CD4-positive, alpha-beta T cell treated with Interferon alpha-2 for 1 hour (primary cell): Measurements from ENCODE around the gene RNU1-2.
"Not testable (repeated sequence)": the region's sequence is repeated elsewhere in the genome, so short reads cannot be mapped to it uniquely, and the experiment has no call there.

Source experiments
- DNase-seq, 2 donors: peaks; one replicate each; pipeline ENCODE4 v3.0.0-alpha.2; 2020 to 2022

Gene RNU1-2

GRCh38 chr1:16888860-16889816, 6.6 kb upstream of the RNU1-2 start:
- peak; percentile 64 to 73 for DNase-seq

GRCh38 chr1:16890539-16891021, 5.2 kb upstream of the RNU1-2 start:
- DNase-seq: not testable (repeated sequence)

GRCh38 chr1:16891057-16891456, 4.7 kb upstream of the RNU1-2 start:
- DNase-seq: not testable (repeated sequence)

GRCh38 chr1:16892978-16893525, 2.7 kb upstream of the RNU1-2 start:
- DNase-seq: not testable (repeated sequence)

- not testable (repeated sequence) for DNase-seq
These were observed 2.0 kb upstream of the RNU1-2 start for GRCh38 chr1:16893796-16894195.

- not testable (repeated sequence) for DNase-seq
These were observed 1.4 kb upstream of the RNU1-2 start for GRCh38 chr1:16894338-16894737.

GRCh38 chr1:16895233-16895597, 565 bp upstream of the RNU1-2 start:
- not testable (repeated sequence) for DNase-seq

GRCh38 chr1:16896316-16897055, 706 bp downstream of the RNU1-2 start:
- DNase-seq: peak; percentile 82 to 85

- not testable (repeated sequence) for DNase-seq
These were observed 1.9 kb downstream of the RNU1-2 start for GRCh38 chr1:16897653-16898052.

GRCh38 chr1:16898298-16898697, 2.5 kb downstream of the RNU1-2 start:
- DNase-seq: not testable (repeated sequence)

- not testable (repeated sequence) for DNase-seq
These were observed 3.2 kb downstream of the RNU1-2 start for GRCh38 chr1:16899020-16899419.

GRCh38 chr1:16900751-16901150, 5.0 kb downstream of the RNU1-2 start:
- no peak for DNase-seq

- DNase-seq: not testable (repeated sequence)
These were observed 5.6 kb downstream of the RNU1-2 start for GRCh38 chr1:16901371-16901770.

- DNase-seq: no peak
These were observed 7.3 kb downstream of the RNU1-2 start for GRCh38 chr1:16903054-16903453.

- no peak for DNase-seq
These were observed 7.6 kb downstream of the RNU1-2 start for GRCh38 chr1:16903458-16903796.

- DNase-seq: peak; percentile 99 to 100
These were observed 8.9 kb downstream of the RNU1-2 start for GRCh38 chr1:16904560-16905109.

GRCh38 chr1:16905110-16905867, 9.5 kb downstream of the RNU1-2 start:
- peak; percentile 55 to 67 for DNase-seq

GRCh38 chr1:16905868-16906702, 10.3 kb downstream of the RNU1-2 start:
- DNase-seq: no peak

- DNase-seq: no peak
These were observed 11.1 kb downstream of the RNU1-2 start for GRCh38 chr1:16906873-16907272.

GRCh38 chr1:16907870-16908758, 12.3 kb downstream of the RNU1-2 start:
- no peak for DNase-seq
